Stimulated activated CD4-positive, alpha-beta T cell treated with anti-CD3 and anti-CD28 coated beads, Interleukin-12 subunit alpha, Interleukin-12 subunit beta, amount 100 ng/mL, for 48 hours (primary cell): ENCODE results near the gene PDXDC1.
"Not testable (repeated sequence)": the region's sequence is repeated elsewhere in the genome, so short reads cannot be mapped to it uniquely, and the experiment has no call there.

ENCODE experiments used
- DNase-seq, 3 donors: peaks; one replicate each; pipeline ENCODE4 v3.0.0-alpha.2; 2020; ENCODE audit warnings: low read depth in 2 of 3, low spot score in 1 of 3

The PDXDC1 gene

DNA sequence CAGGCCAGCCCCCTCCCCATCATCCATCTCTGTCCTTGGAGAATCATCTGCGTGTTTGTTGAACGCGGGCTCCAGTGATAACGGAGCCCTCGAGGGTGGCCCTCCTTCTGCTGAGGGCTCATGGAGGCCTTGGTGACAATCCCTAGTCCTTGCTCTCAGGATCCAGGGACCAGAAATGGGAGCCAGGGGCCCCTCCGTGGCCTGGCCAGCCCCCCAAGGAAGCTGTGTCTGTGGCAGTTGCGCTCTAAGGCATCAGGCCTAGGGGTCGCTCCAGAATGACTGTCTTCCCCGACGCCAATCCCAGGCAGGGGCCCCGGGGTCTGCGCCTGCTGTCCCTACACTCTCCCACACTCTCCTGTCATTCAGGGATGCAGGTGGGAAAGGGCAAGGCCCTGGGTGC, 174.4 kb downstream of the PDXDC1 start:
- DNase-seq: not testable (repeated sequence)

DNA sequence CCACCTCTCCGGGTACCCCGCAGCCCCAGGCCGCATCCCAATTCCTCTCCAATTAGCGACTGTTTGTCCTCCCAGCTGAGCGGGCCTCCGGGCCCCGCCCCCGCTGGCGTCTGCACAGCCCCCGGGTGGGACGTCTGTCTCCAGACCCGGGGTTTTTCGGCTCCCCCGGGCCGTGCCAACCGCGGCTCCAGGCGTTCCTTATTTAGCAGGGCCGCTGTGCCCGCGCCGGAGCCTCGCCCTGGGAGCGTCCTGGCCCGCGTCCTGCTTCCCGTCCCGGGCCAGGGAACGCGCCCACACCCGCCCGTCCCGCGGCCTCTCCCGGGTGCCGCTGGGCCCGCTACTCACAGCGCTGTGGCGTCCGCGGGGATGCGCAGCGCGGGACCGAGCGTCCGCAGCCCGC, 179.2 kb downstream of the PDXDC1 start:
- DNase-seq: peak in 1 of 3 donors; percentile 13

DNA sequence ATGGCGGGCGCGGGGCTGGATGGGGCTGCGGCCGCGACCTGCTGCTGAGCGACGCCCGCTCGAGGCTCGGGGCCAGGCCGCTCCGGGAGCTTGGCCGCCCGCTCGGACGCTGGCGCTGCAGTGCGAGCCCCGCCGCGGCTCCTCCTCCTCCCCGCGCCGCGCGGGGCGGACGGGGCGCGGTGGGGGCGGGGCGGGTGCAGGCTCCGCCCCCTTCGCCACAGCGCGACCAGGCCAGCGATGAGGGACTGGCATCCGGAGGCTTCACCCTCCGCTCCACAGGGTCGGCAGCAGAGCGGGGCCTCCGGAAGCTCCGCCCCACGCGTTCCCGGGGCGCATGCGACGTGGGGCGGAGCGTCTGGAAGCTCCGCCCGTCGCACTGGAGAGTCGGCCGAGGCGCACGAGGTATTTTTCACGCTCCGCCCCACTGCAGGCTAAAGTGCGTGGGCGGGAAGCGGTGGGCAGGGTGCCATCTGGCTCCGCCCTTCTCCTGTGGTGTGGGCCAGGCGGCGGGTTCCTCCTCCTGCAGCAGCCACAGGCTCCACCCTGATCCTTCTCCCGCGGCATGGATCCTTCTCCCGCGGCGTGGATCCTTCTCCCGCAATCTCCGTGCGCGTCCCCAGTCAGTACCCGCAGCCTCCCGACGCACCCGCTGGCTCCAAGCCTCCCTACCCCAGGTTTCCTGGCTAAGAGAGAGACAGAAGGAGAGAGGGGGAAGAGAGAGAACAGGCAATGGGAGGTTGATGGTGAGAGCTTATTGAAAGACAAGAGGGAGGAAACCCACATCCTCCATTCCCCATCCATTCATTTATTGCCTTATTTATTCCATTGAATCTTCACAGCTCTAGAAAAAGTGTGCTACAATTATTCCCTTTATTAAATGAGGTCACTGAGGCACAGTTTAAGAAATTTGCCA, 180.1 kb downstream of the PDXDC1 start:
- DNase-seq: peak; percentile 78 to 85 (median 83)

DNA sequence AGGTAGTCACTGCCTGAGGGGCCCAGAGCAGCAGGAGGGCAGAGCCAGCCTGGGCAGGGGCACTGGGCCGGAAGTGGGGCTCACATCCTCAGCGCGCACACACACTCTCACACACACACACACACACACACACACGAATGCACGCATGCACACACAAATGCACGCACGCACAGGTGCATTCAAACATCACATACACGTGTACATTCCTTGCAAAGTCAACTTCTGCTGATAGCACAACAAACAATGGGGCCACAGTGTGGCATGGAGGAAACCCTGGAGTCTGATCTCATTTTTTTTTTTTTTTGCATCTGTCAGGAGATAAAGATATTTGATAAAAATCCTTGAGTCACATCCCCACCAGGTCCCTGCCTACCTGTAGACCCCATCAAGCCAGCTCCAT, 182.8 kb downstream of the PDXDC1 start:
- DNase-seq: not testable (repeated sequence)

DNA sequence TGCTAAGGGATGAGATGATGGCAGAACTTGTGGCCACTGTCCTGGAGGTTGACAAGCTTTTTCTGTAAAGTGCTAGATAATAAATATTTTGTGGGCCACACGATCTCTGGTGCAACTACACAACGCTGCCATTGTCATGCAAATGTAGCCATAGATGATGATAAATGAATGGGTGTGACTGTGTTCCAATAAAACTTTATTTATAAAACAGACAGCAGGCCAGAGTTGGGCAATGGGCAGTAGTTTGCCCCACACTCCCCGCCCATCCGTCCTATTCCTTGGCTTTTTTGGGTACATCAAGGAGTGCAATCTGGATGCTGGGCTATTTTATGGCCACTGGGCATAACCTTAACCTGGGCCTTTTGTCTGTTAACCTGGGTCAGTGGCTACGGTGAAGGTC, 184.8 kb downstream of the PDXDC1 start:
- DNase-seq: not testable (repeated sequence)

DNA sequence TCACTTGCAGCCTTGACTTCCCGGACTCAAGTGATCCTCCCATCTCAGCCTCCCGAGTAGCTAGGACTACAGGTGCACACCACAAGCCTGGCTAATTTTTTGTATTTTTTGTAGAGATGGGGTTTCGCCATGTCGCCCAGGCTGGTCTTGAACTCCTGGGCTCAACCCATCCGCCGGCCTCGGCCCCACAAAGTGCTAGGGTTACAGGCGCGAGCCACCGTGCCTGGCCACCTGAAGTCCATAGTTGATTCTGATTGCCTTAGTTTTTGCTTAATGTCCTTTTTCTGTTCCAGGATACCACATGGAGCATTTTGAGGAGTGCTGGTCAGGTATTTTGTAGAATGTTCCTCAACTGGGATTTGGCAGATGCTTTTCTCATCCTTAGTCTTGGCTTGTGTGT, 185.7 kb downstream of the PDXDC1 start:
- not testable (repeated sequence) for DNase-seq

DNA sequence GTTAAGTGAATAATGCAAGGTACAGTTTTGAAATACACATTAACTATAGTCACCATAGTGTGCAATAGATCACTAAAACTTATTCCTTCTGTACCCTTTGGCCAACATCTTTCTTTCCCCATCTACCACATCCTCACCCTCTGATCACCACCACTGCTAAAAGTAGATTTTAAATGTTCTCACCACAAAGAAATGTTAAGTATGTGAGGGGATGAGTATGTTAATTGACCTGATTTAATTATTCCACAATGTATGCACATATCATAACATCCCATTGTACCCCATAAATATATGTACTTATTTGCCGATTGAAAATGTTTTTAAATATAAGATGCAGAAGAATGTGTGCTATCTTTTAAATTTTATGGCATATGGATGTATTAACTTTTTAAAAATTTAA, 188.2 kb downstream of the PDXDC1 start:
- DNase-seq: not testable (repeated sequence)

DNA sequence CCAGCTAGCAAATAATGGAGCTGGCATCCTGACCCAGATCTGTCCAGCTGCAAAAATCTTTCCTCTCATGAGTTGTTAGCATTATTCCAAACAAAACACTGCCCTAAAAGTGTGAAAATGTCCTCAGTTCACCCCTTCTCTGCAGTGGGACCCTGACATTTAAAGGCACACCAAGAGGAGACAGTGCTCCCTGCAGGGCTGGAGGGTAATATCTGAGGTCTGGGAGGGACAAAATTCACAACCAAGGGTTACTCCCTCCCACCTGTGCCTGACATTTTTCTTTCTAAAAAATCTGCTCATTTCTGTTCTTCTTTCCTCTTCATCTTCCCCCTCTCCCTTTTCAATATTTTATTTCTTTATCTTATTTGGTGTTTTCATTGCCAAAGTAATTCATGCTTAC, 191.4 kb downstream of the PDXDC1 start:
- not testable (repeated sequence) for DNase-seq

DNA sequence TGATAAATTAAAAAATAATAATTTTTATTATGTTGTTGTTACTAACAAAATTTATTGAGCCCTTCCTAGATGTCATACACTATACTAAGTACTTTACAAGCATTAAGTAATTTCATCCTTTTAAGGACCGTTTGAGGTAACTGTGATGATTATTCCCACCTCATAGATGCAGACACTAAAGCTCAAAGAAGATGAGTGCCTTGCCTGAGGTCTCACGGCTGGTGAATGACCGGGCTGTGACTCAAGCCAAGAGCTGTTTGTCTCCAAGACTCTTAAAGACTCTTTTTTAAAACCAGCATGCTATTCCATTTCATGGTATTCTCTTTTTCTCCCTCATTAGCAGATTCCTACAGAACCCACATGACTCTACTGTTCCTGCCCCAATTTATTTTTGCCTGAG, 193.5 kb downstream of the PDXDC1 start:
- not testable (repeated sequence) for DNase-seq

DNA sequence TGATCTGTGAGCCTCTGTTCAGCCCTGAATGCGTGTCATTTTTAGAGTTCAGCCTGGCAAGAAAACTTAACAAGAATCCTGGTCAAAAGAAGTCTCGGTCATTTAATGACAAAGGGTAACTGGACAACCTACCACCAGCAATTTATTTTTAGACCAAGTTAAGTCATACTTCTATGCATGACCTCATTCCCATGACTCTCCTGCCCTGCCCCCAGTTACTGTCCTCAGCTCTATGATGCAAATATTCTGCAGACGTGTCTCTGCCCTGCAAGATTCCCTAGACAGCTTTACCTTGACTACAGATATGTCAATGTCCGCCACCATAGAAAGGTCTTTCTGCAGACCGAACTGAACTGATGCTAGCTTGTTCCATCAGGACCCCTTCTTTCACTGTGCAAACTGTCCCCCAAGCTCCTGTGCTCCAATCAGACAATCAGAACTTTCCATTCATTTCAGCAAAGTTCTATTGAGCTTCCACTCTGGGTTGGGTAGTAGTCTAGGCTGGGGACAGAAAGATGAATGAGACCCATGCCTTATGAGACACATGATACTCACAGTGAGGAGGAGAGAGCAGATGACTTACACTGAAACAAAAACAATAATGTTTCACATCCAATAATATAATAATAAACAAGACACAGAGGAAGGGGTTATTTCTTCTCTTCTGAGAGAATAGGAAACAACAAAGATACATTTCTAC, 194.3 kb downstream of the PDXDC1 start:
- DNase-seq: not testable (repeated sequence)

DNA sequence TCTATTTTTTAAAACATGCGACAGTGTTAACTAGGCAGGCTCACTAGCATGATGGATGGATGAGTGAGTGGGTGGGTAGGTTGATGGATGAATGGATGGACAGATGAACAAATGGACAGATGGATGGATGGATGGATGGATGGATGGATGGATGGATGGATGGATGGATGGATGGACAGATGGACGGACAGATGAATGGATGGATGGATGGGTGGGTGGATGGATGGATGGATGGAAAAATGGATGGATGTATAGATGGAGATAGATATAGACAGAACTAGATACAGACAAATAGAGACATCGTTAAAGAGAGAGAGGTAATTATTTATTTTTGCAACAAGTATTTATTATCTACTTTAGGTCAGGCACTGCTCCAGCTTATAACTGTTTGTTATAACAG, 205.1 kb downstream of the PDXDC1 start:
- not testable (repeated sequence) for DNase-seq

DNA sequence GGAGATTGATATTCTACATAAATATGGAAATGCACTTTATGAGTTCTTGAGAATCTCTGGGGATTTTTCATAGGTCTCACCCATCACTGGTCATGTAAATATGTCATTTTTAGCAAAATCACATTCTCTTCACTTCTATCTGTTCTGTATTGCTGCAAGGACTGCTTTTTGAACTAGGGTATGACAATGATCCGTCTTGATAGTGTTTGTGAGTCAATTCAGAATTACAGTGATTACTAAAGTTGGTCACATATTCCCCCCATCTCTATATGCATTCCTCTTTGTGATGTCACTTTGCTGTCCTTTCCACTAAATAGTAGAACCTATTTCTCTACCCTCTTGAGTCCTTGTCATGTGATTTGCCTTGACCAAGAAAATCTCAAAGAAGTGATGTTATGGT, 206.1 kb downstream of the PDXDC1 start:
- DNase-seq: not testable (repeated sequence)

DNA sequence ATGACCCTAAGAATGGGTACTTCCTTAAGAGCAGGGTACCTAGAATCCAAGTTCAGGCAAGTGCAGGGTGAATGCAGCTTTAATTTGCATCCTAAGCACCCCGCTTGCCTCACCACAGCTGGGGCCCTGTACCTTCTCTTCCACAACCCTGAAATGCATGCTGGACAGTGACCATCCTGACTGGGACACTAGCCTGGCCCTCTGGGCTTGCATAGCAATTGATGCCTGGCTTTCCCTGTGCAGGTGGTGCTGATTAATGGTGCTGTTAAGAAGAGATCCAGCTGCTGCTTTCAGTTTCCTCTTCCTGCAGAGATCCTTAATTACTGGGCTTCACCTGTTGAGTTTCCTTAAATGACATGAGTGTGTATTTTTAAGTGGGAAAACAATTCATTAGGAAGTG, 209.2 kb downstream of the PDXDC1 start:
- not testable (repeated sequence) for DNase-seq
